ENCODE data around the gene LDLRAP1.

- TF ChIP-seq EZH2phosphoT487 (IDR thresholded peaks at IDR 0.05; ENCODE audit: borderline replicate concordance, low read length) (no peak), CTCF (IDR thresholded peaks at IDR 0.05; ENCODE audit: low read depth, low read length, poor library complexity, severe bottlenecking) (no peak)
Measured at GRCh38 chr1:25586181-25586588, 42.8 kb downstream of the LDLRAP1 start.

Data from DOHH2 (cell line).